Esophagus muscularis mucosa (tissue), 4 donors: Measurements from ENCODE around the gene RNASE1. TPM values are rescaled to one million over a fixed set of nuclear protein-coding genes. Genes with fewer than 3 reads are reported as not detected.

Source experiments
- DNase-seq: peaks from one replicate; pipeline ENCODE4 v3.0.0-alpha.2; 2017; ENCODE audit errors: extremely low spot score
- H3K27ac ChIP-seq, 4 donors: fragments of 200-600 bp; sonication (generic); replicated peaks in 1 of 4; 1 replicate in 3 of 4; 2 replicates in 1 of 4; pipeline ENCODE4 v1.5.1; 2016 to 2019; ENCODE audit warnings: mild to moderate bottlenecking in 1 of 4
- H3K27me3 ChIP-seq, 4 donors: fragments of 200-600 bp; sonication (generic); one replicate each; pipeline versions ENCODE4 v1.5.1 to v1.6.0; 2016 to 2019
- H3K36me3 ChIP-seq, 4 donors: fragments of 200-600 bp; sonication (generic); one replicate each; pipeline ENCODE4 v1.5.1; 2016 to 2019
- H3K4me1 ChIP-seq, 4 donors: fragments of 200-600 bp; sonication (generic); one replicate each; pipeline ENCODE4 v1.5.1; 2016 to 2019
- H3K4me3 ChIP-seq, 4 donors: fragments of 200-600 bp; sonication (generic); 1 replicate in 2 of 4; 2 replicates in 2 of 4; pipeline ENCODE4 v1.5.1; 2016 to 2019; ENCODE audit warnings: mild to moderate bottlenecking in 4 of 4, moderate library complexity in 1 of 4
- H3K9me3 ChIP-seq, 4 donors: fragments of 200-600 bp; sonication (generic); 1 replicate in 3 of 4; 2 replicates in 1 of 4; pipeline ENCODE4 v1.5.1; 2016 to 2019
- EP300 ChIP-seq: sonication (generic); formaldehyde crosslinking; IDR thresholded peaks from one replicate; pipeline ENCODE4 v1.6.1; 2017; ENCODE audit warnings: antibody characterized with exemption
- POLR2A ChIP-seq: fragments of 450-650 bp; IDR thresholded peaks from one replicate; pipeline ENCODE4 v1.6.1; 2017; ENCODE audit warnings: antibody characterized with exemption, moderate library complexity, mild to moderate bottlenecking, low read depth
- POLR2AphosphoS5 ChIP-seq, 2 donors: sonication (generic); formaldehyde crosslinking; IDR thresholded peaks; one replicate each; pipeline ENCODE4 v1.6.1; 2017; ENCODE audit warnings: antibody characterized with exemption in 2 of 2
- WGBS: methylation state at CpG from one replicate; pipeline ENCODE4 v1.1.5; 2018; 5-methylcytosine and 5-hydroxymethylcytosine counted together
- intact Hi-C: fragments of 100-400 bp; cut with DNase I; formaldehyde crosslinking; loops from one replicate; pipeline ENCODE4 v1.15.1; 2023
- total RNA-seq, 4 donors: library from RNA; depleted of rRNA; stranded (reverse); fragments of >200 nt; gene quantifications; one replicate each; pipeline versions ENCODE4 v1.1.0 to v1.2.1, GENCODE V29; 2016
- TF ChIP-seq, protein P1 (sequence below), 3 experiments: fragments of 200-600 bp in 2 of 3; fragments of 450-650 bp in 1 of 3; sonication (generic) in 2 of 3; IDR thresholded peaks; one replicate each; pipeline ENCODE4 v1.5.1; 2017 to 2019; ENCODE audit warnings: antibody characterized with exemption in 3 of 3, mild to moderate bottlenecking in 2 of 3, moderate library complexity in 1 of 3

The RNASE1 gene
- total RNA-seq, 4 donors from 2014 or later, result 270 to 766 (median 341) TPM

DNA sequence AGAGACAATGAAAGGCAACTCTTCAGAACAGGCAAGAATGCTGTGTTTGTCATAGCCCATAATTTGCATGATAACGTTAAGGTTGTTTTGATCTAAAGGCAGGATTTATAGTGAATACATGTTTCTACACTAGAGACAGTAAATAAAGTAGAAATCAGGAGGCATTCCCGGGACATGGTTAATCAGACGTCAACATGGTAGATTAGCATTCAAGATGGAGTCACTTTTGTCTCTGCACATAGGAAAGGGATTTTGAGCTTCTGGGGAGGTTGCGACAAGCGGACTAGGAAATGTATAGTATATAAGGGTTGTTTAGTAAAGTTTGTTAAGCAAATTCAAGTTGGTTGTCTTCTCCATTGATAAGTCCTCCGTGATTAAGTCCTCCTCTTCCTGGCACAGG, 2.8 kb upstream of the RNASE1 start:
- Histone ChIP-seq H3K36me3 (no peaks in the 10 kb centered on the region), H3K4me1 (peaks cover 0 to 10% (median 3%) of the 10 kb centered on the region in 4 donors), H3K9me3 (no peaks in the 10 kb centered on the region), H3K27me3 (peaks cover 0 to 9% (median 0%) of the 10 kb centered on the region in 4 donors), H3K4me3 (no peak overlapping the region), H3K27ac (no peak overlapping the region)
- intact Hi-C loops, result no loop called here
- WGBS, result 93% methylated on average over 6 of the region's 6 CpGs
- TF ChIP-seq POLR2AphosphoS5 (IDR thresholded peaks at IDR 0.05) (no peak), POLR2A (no peak), EP300 (no peak)
- TF ChIP-seq, protein P1, sequence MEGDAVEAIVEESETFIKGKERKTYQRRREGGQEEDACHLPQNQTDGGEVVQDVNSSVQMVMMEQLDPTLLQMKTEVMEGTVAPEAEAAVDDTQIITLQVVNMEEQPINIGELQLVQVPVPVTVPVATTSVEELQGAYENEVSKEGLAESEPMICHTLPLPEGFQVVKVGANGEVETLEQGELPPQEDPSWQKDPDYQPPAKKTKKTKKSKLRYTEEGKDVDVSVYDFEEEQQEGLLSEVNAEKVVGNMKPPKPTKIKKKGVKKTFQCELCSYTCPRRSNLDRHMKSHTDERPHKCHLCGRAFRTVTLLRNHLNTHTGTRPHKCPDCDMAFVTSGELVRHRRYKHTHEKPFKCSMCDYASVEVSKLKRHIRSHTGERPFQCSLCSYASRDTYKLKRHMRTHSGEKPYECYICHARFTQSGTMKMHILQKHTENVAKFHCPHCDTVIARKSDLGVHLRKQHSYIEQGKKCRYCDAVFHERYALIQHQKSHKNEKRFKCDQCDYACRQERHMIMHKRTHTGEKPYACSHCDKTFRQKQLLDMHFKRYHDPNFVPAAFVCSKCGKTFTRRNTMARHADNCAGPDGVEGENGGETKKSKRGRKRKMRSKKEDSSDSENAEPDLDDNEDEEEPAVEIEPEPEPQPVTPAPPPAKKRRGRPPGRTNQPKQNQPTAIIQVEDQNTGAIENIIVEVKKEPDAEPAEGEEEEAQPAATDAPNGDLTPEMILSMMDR (IDR thresholded peaks at IDR 0.05), result no peak
- no peak for DNase-seq

DNA sequence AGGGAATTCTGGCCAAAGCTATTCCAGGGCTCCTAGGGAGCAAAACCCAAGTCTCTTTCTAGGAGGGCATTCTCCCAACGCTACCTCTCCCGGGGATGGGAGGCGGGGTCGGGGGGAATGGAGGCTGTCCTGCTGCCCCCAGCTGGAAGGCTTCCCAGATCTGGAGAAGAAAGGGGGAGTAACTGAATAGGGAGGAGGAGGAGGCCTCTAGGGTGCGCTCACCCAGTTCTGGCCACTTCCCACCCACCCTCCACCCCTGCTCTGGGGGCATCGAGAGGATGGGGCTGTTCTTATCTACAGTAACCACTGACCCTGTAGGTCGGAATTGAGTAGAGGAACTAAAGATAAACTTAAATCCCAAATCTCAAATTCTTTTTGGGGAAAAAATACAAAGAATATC, 579 bp upstream of the RNASE1 start:
- H3K4me3 ChIP-seq, result peak overlapping the region; percentile 36 to 56 (median 44)
- DNase-seq, result no peak
- peaks cover 0 to 9% (median 0%) of the 10 kb centered on the region in 4 donors for H3K27me3 ChIP-seq
- 59% methylated on average over 7 of the region's 7 CpGs for WGBS
- no peak for TF ChIP-seq POLR2A
- TF ChIP-seq POLR2AphosphoS5 (IDR thresholded peaks at IDR 0.05), result no peak
- TF ChIP-seq EP300, result no peak
- TF ChIP-seq, protein P1 (IDR thresholded peaks at IDR 0.05), result no peak
- no peaks in the 10 kb centered on the region for H3K9me3 ChIP-seq
- peaks cover 15 to 24% (median 19%) of the 10 kb centered on the region in 4 donors for H3K4me1 ChIP-seq
- intact Hi-C loops, result no loop called here
- H3K36me3 ChIP-seq, result no peaks in the 10 kb centered on the region
- H3K27ac ChIP-seq, result peak overlapping the region; percentile 49 to 67 (median 61)

DNA sequence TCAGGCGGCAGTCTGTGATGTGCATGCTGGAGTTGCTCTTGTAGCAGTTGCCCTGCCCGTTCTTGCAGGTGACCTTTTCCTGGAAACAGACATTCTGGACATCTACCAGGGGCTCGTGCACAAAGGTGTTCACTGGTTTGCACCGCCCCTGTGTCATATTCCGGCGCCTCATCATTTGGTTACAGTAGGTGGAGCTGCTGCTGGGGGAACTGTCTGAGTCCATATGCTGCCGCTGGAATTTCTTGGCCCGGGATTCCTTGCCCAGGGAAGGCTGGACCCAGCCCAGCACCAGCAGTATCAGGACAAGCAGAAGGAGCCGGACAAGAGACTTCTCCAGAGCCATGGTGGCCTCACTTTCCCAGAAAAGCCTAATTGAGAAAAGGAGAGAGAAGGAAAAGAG, 918 bp downstream of the RNASE1 start:
- H3K27ac ChIP-seq, result peak overlapping the region; percentile 49 to 67 (median 62)
- WGBS, result 50% methylated on average over 3 of the region's 9 CpGs
- no peaks in the 10 kb centered on the region for H3K9me3 ChIP-seq
- H3K4me3 ChIP-seq, result peak overlapping the region; percentile 36 to 56 (median 44)
- no peak for DNase-seq
- peaks cover 0 to 9% (median 0%) of the 10 kb centered on the region in 4 donors for H3K27me3 ChIP-seq
- intact Hi-C loops, result no loop called here
- H3K36me3 ChIP-seq, result no peaks in the 10 kb centered on the region
- no peak for TF ChIP-seq EP300
- TF ChIP-seq POLR2AphosphoS5 (IDR thresholded peaks at IDR 0.05), result peak in 1 of 2 donors; percentile 6
- TF ChIP-seq, protein P1 (IDR thresholded peaks at IDR 0.05), result no peak
- TF ChIP-seq POLR2A, result no peak
- H3K4me1 ChIP-seq, result peaks cover 15 to 24% (median 21%) of the 10 kb centered on the region in 4 donors

DNA sequence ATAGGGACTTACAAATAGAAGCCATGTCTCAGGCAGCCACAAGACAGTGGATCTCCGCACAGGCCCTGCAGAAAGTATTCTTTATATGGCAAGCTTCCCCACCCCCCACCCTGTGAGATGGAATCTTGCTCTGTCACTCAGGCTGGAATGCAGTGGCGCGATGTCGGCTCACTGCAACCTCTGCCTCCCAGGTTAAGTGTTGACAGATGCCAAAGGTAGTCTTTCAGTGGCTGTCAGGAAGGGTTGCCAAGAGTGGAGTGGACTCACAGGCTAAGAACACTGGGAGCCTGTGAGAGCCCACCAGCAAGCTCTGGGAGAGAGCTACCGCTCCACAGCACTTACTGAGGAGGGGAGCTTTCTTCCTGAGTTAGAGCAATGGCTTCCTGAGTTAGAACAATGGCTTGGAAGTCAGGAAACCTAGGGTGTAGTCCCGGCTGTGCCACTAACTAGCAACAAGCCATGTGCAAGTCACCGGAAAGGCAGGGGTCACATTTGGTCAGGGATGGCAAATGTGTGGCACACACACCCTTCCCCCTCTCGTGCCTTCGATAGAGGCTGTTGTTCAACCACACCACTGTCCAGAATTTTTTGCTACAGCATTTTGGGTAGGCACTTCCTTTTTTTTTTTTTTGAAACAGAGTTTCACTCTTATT, 2.6 kb downstream of the RNASE1 start:
- peak overlapping the region; percentile 49 to 67 (median 58) for H3K27ac ChIP-seq
- H3K4me3 ChIP-seq, result peak overlapping the region; percentile 36 to 56 (median 44)
- TF ChIP-seq POLR2A (no peak), POLR2AphosphoS5 (IDR thresholded peaks at IDR 0.05) (peak; percentile 38 to 52), EP300 (no peak)
- TF ChIP-seq, protein P1 (IDR thresholded peaks at IDR 0.05), result no peak
- no peaks in the 10 kb centered on the region for H3K27me3 ChIP-seq
- no peaks in the 10 kb centered on the region for H3K36me3 ChIP-seq
- peaks cover 15 to 24% (median 21%) of the 10 kb centered on the region in 4 donors for H3K4me1 ChIP-seq
- H3K9me3 ChIP-seq, result no peaks in the 10 kb centered on the region
- intact Hi-C loops, result no loop called here
- DNase-seq, result no peak
- 26% methylated on average over 9 of the region's 9 CpGs for WGBS
